T1000 (cell line): Measurements from ENCODE around the gene FUT6.
"Not testable (repeated sequence)": the region's sequence is repeated elsewhere in the genome, so short reads cannot be mapped to it uniquely, and the experiment has no call there.

Source experiments
- DNase-seq: peaks from one replicate; lab custom pipeline; 2025; ENCODE audit warnings: mixed read lengths; lab: John Stamatoyannopoulos, UW

The FUT6 gene

GRCh38 chr19:5839065-5840017 is at the start of gene FUT6:
TSS of gene FUT6 (minus strand) at chr19:5839702. CDS start at chr19:5832567, 7,135 bp downstream.
- DNase-seq = no peak

- not testable (repeated sequence) for DNase-seq
Measured at GRCh38 chr19:5884065-5884811, 44.7 kb upstream of the FUT6 start.

- not testable (repeated sequence) for DNase-seq
Measured at GRCh38 chr19:5883157-5883873, 43.8 kb upstream of the FUT6 start.

GRCh38 chr19:5882421-5882968 is 43.0 kb upstream of the FUT6 start:
- DNase-seq = no peak

GRCh38 chr19:5881543-5882299 is 42.2 kb upstream of the FUT6 start:
- no peak for DNase-seq

GRCh38 chr19:5880604-5881078 is 41.1 kb upstream of the FUT6 start:
- no peak for DNase-seq

GRCh38 chr19:5880196-5880595 is 40.7 kb upstream of the FUT6 start:
- no peak for DNase-seq

GRCh38 chr19:5877882-5878281 is 38.4 kb upstream of the FUT6 start:
- no peak for DNase-seq

- DNase-seq = no peak
Measured at GRCh38 chr19:5877427-5877826, 37.9 kb upstream of the FUT6 start.

GRCh38 chr19:5874496-5874895 is 35.0 kb upstream of the FUT6 start:
- not testable (repeated sequence) for DNase-seq

- DNase-seq = no peak
Measured at GRCh38 chr19:5873617-5874199, 34.2 kb upstream of the FUT6 start.

- no peak for DNase-seq
Measured at GRCh38 chr19:5870986-5871394, 31.5 kb upstream of the FUT6 start.

- no peak for DNase-seq
Measured at GRCh38 chr19:5867201-5868136, 28.0 kb upstream of the FUT6 start.

- DNase-seq = no peak
Measured at GRCh38 chr19:5865772-5866171, 26.3 kb upstream of the FUT6 start.

- DNase-seq = no peak
Measured at GRCh38 chr19:5864725-5865486, 25.4 kb upstream of the FUT6 start.

GRCh38 chr19:5864013-5864720 is 24.7 kb upstream of the FUT6 start:
- no peak for DNase-seq

GRCh38 chr19:5863030-5863665 is 23.6 kb upstream of the FUT6 start:
- DNase-seq = no peak
